Caco-2 (cell line): ENCODE data around the gene TMEM235. TPM values are rescaled to one million over a fixed set of nuclear protein-coding genes. Genes with fewer than 3 reads are reported as not detected.

Experiments used
- BruUV-seq: library from RNA; stranded (reverse); fragments of 400-500 nt; replicated peaks from 2 replicates; lab custom pipeline; 2021; lab: Mats Ljungman, UMichigan
- CTCF ChIA-PET: fragments of 300-600 bp; sonication (Branson Sonifier 250); formaldehyde crosslinking; loops from one replicate; lab custom pipeline; 2022; ENCODE audit warnings: antibody characterized with exemption; lab: Charles Lee
- POLR2A ChIA-PET: fragments of 300-600 bp; sonication (Branson Sonifier 250); formaldehyde crosslinking; loops from one replicate; lab custom pipeline; 2022; ENCODE audit warnings: antibody characterized with exemption; lab: Charles Lee
- DNase-seq, 2 experiments: peaks; one replicate each; pipeline versions ENCODE4 v3.0.0 to v3.0.0-alpha.2; 2020 to 2022
- H3K27me3 ChIP-seq: replicated peaks from 2 replicates; pipeline ENCODE4 v1.6.0; 2011; ENCODE audit warnings: low read length; ENCODE audit not compliant: control insufficient read depth, insufficient read depth
- H3K36me3 ChIP-seq: 2 replicates; pipeline ENCODE4 v1.5.1; 2011; ENCODE audit warnings: low read length; ENCODE audit not compliant: control insufficient read depth, insufficient read depth
- H3K4me1 ChIP-seq: fragments of 250-450 bp; sonication (Bioruptor Pico); 2 replicates; pipeline ENCODE4 v1.5.1; 2020; ENCODE audit warnings: mild to moderate bottlenecking
- H3K4me3 ChIP-seq: 2 replicates; pipeline ENCODE4 v1.5.1; 2011; ENCODE audit warnings: low read depth, mild to moderate bottlenecking, control low read depth, low read length
- H3K9me3 ChIP-seq: fragments of 250-450 bp; sonication (Bioruptor Pico); 2 replicates; pipeline ENCODE4 v1.5.1; 2020; ENCODE audit warnings: mild to moderate bottlenecking, moderate library complexity
- H3K27ac Mint-ChIP-seq: one replicate; pipeline ENCODE4 v1.8.0; 2022; ENCODE audit warnings: mixed read lengths; ENCODE audit not compliant: unreplicated experiment
- H3K27me3 Mint-ChIP-seq: one replicate; pipeline ENCODE4 v1.8.0; 2022; ENCODE audit warnings: mixed read lengths; ENCODE audit not compliant: insufficient read depth, unreplicated experiment
- H3K36me3 Mint-ChIP-seq: one replicate; pipeline ENCODE4 v1.8.0; 2022; ENCODE audit warnings: mild to moderate bottlenecking, mixed read lengths; ENCODE audit not compliant: insufficient read depth, unreplicated experiment
- H3K4me1 Mint-ChIP-seq: one replicate; pipeline ENCODE4 v1.8.0; 2022; ENCODE audit warnings: low read depth, mixed read lengths; ENCODE audit not compliant: unreplicated experiment
- H3K4me3 Mint-ChIP-seq: one replicate; pipeline ENCODE4 v1.8.0; 2022; ENCODE audit warnings: mild to moderate bottlenecking, moderate library complexity, mixed read lengths; ENCODE audit not compliant: unreplicated experiment
- H3K9me3 Mint-ChIP-seq: one replicate; pipeline ENCODE4 v1.8.0; 2022; ENCODE audit warnings: mixed read lengths; ENCODE audit not compliant: unreplicated experiment
- intact Hi-C: fragments of 100-400 bp; cut with micrococcal nuclease; formaldehyde crosslinking; loops from one replicate; pipeline ENCODE4 v1.10.0; 2022; ENCODE audit not compliant: unreplicated experiment
- total RNA-seq: library from RNA; stranded (reverse); gene quantifications from 2 replicates; pipeline ENCODE4 v1.2.3, GENCODE V29; 2022
- TF ChIP-seq, protein P1 (sequence below), 2 experiments: fragments of 200-600 bp in 1 of 2; IDR thresholded peaks; 1 replicate in 1 of 2; 2 replicates in 1 of 2; pipeline versions ENCODE4 v1.5.1 to v1.8.0; 2011 to 2022; ENCODE audit warnings: antibody characterized with exemption in 1 of 2, control low read depth in 1 of 2, inconsistent platforms in 1 of 2, low read depth in 1 of 2, low read length in 1 of 2, mild to moderate bottlenecking in 1 of 2, moderate library complexity in 1 of 2; ENCODE audit not compliant: insufficient read depth in 1 of 2, severe bottlenecking in 1 of 2, unreplicated experiment in 1 of 2

The TMEM235 gene
- total RNA-seq, 1 experiment from 2014 or later = not detected

GRCh38 chr17:78235885-78236284 lies 4.5 kb downstream of the TMEM235 start:
- intact Hi-C loops = no loop called here
- no peaks in the 10 kb centered on the region for H3K9me3 ChIP-seq
- H3K4me1 Mint-ChIP-seq = no peaks in the 10 kb centered on the region
- H3K4me3 ChIP-seq = no peak overlapping the region
- POLR2A ChIA-PET = no interaction called here
- no peaks in the 10 kb centered on the region for H3K27me3 Mint-ChIP-seq
- BruUV-seq = no TSS peak
- H3K27ac Mint-ChIP-seq = no peak overlapping the region
- TF ChIP-seq, protein P1, sequence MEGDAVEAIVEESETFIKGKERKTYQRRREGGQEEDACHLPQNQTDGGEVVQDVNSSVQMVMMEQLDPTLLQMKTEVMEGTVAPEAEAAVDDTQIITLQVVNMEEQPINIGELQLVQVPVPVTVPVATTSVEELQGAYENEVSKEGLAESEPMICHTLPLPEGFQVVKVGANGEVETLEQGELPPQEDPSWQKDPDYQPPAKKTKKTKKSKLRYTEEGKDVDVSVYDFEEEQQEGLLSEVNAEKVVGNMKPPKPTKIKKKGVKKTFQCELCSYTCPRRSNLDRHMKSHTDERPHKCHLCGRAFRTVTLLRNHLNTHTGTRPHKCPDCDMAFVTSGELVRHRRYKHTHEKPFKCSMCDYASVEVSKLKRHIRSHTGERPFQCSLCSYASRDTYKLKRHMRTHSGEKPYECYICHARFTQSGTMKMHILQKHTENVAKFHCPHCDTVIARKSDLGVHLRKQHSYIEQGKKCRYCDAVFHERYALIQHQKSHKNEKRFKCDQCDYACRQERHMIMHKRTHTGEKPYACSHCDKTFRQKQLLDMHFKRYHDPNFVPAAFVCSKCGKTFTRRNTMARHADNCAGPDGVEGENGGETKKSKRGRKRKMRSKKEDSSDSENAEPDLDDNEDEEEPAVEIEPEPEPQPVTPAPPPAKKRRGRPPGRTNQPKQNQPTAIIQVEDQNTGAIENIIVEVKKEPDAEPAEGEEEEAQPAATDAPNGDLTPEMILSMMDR (IDR thresholded peaks at IDR 0.05; ENCODE audit: insufficient read depth in 1 of 2, low read depth in 1 of 2, low read length in 1 of 2, severe bottlenecking in 1 of 2, unreplicated experiment in 1 of 2) = no peak
- no peaks in the 10 kb centered on the region for H3K27me3 ChIP-seq
- H3K36me3 ChIP-seq = no peaks in the 10 kb centered on the region
- H3K4me1 ChIP-seq = no peaks in the 10 kb centered on the region
- no peaks in the 10 kb centered on the region for H3K36me3 Mint-ChIP-seq
- no peaks in the 10 kb centered on the region for H3K9me3 Mint-ChIP-seq
- no peak for DNase-seq
- CTCF ChIA-PET = interaction anchor here (0.8 kb wide), 1 partner anchor 59 kb away, joined by 4 read pairs; no protein-coding TSS in a partner anchor
- no peak overlapping the region for H3K4me3 Mint-ChIP-seq

DNA sequence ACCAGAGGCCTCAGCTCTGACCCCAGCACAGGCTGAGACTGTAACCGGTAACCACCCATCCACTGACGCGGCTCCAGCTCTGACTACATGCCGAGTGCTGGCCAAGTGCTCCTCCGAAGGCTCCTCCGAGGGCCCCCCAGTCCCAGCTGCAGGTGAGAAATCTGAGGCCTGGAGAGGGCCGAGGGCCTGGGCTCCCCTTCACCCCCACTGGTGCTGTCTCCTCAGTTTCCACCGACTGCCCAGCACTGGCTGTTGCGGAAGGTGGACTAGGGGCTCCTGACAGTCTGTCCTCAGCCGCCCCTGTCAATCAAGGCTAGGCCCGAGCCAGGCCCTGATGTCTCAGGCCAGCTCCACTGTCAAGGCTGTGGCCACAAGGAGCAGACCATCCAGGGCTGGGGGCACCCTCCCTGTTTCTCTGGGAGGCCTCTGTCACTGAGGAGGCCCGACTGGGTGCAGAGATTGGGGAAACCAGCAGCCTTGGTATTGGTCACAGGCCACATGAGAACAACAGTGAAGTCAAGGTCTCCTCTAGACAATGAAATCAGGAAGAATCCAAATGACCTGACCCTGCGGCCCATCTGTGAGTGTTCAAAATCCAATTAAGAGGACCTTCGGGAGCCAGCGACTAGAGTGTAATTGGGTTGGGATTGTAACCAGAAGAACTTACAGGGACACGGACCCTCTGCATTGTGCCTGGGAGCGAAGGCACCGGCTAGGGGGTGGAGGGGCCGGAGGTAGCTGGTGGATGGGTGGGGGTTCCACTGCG lies 5.1 kb downstream of the TMEM235 start:
- H3K4me1 ChIP-seq = no peaks in the 10 kb centered on the region
- Mint-ChIP-seq H3K27me3 (no peaks in the 10 kb centered on the region), H3K27ac (no peak overlapping the region), H3K4me3 (no peak overlapping the region), H3K4me1 (peaks cover 2% of the 10 kb centered on the region), H3K9me3 (no peaks in the 10 kb centered on the region), H3K36me3 (peaks cover 5% of the 10 kb centered on the region)
- no peaks in the 10 kb centered on the region for H3K36me3 ChIP-seq
- BruUV-seq = no TSS peak
- intact Hi-C loops = no loop called here
- CTCF ChIA-PET = interaction anchor here (0.6 kb wide), 1 partner anchor 1150 kb away, joined by 4 read pairs; no protein-coding TSS in a partner anchor
- POLR2A ChIA-PET = no interaction called here
- TF ChIP-seq, protein P1 (IDR thresholded peaks at IDR 0.05; ENCODE audit: insufficient read depth in 1 of 2, low read depth in 1 of 2, low read length in 1 of 2, severe bottlenecking in 1 of 2, unreplicated experiment in 1 of 2) = no peak
- H3K27me3 ChIP-seq = no peaks in the 10 kb centered on the region
- no peak overlapping the region for H3K4me3 ChIP-seq
- no peaks in the 10 kb centered on the region for H3K9me3 ChIP-seq
- DNase-seq = no peak

- POLR2A ChIA-PET = no interaction called here
- BruUV-seq = no TSS peak
- intact Hi-C loops = no loop called here
- peaks cover 7% of the 10 kb centered on the region for H3K36me3 Mint-ChIP-seq
- Histone ChIP-seq H3K4me1 (no peaks in the 10 kb centered on the region), H3K4me3 (no peak overlapping the region), H3K9me3 (no peaks in the 10 kb centered on the region), H3K36me3 (no peaks in the 10 kb centered on the region), H3K27me3 (no peaks in the 10 kb centered on the region)
- no peaks in the 10 kb centered on the region for H3K27me3 Mint-ChIP-seq
- CTCF ChIA-PET = interaction anchor here (0.6 kb wide), 1 partner anchor 1150 kb away, joined by 4 read pairs; no protein-coding TSS in a partner anchor
- peaks cover 6% of the 10 kb centered on the region for H3K4me1 Mint-ChIP-seq
- H3K27ac Mint-ChIP-seq = no peak overlapping the region
- no peaks in the 10 kb centered on the region for H3K9me3 Mint-ChIP-seq
- no peak overlapping the region for H3K4me3 Mint-ChIP-seq
- DNase-seq = no peak
- TF ChIP-seq, protein P1 (IDR thresholded peaks at IDR 0.05; ENCODE audit: insufficient read depth in 1 of 2, low read depth in 1 of 2, low read length in 1 of 2, severe bottlenecking in 1 of 2, unreplicated experiment in 1 of 2) = no peak
Measured at GRCh38 chr17:78237401-78238012, 6.1 kb downstream of the TMEM235 start.
